Nephron (organoid): Measurements from ENCODE around the gene NTRK2.

Experiments used
- H3K27ac Mint-ChIP-seq, 3 experiments: 2 replicates each; pipeline ENCODE4 v1.8.0; 2020; ENCODE audit warnings: mixed read lengths in 3 of 3, mild to moderate bottlenecking in 2 of 3, moderate library complexity in 1 of 3
- H3K27me3 Mint-ChIP-seq: 2 replicates; pipeline ENCODE4 v1.8.0; 2021; ENCODE audit warnings: low read depth, mild to moderate bottlenecking, moderate library complexity, mixed read lengths
- H3K36me3 Mint-ChIP-seq: 2 replicates; pipeline ENCODE4 v1.8.0; 2020; ENCODE audit warnings: low read depth, mixed read lengths
- H3K4me1 Mint-ChIP-seq: 2 replicates; pipeline ENCODE4 v1.8.0; 2020; ENCODE audit warnings: mixed read lengths
- H3K4me3 Mint-ChIP-seq, 3 experiments: 2 replicates each; pipeline ENCODE4 v1.8.0; 2020; ENCODE audit warnings: mild to moderate bottlenecking in 3 of 3, mixed read lengths in 3 of 3, moderate library complexity in 2 of 3
- H3K9me3 Mint-ChIP-seq: 2 replicates; pipeline ENCODE4 v1.8.0; 2020; ENCODE audit warnings: mixed read lengths
- CTCF ChIP-seq, 3 experiments: fragments of 200-600 bp; sonication (generic); IDR thresholded peaks; one replicate each; pipeline ENCODE4 v1.5.0; 2021; ENCODE audit warnings: antibody characterized with exemption in 3 of 3; ENCODE audit not compliant: unreplicated experiment in 3 of 3

NTRK2 gene

GRCh38 chr9:84673806-84674205 lies 4.3 kb downstream of the NTRK2 start:
- TF ChIP-seq CTCF (IDR thresholded peaks at IDR 0.05; ENCODE audit: unreplicated experiment in 3 of 3), result no peak
- Mint-ChIP-seq H3K4me1 (peaks cover 45% of the 10 kb centered on the region), H3K36me3 (peaks cover 8% of the 10 kb centered on the region), H3K4me3 (peak overlapping the region; percentile 70 to 88 (median 86)), H3K27ac (peak overlapping the region in 2 of 3 experiments; percentile 9 to 50), H3K9me3 (no peaks in the 10 kb centered on the region), H3K27me3 (peaks cover 34% of the 10 kb centered on the region)

- Mint-ChIP-seq H3K4me1 (peaks cover 52% of the 10 kb centered on the region), H3K27me3 (peaks cover 8% of the 10 kb centered on the region), H3K4me3 (no peak overlapping the region), H3K9me3 (no peaks in the 10 kb centered on the region), H3K27ac (no peak overlapping the region), H3K36me3 (peaks cover 13% of the 10 kb centered on the region)
- TF ChIP-seq CTCF (IDR thresholded peaks at IDR 0.05; ENCODE audit: unreplicated experiment in 3 of 3), result no peak
Observed at GRCh38 chr9:84677080-84677479, 7.6 kb downstream of the NTRK2 start.

GRCh38 chr9:84679571-84679970 lies 10.0 kb downstream of the NTRK2 start:
- no peaks in the 10 kb centered on the region for H3K9me3 Mint-ChIP-seq

GRCh38 chr9:84681516-84682285 lies 12.2 kb downstream of the NTRK2 start:
- Mint-ChIP-seq H3K36me3 (peaks cover 21% of the 10 kb centered on the region), H3K27me3 (no peaks in the 10 kb centered on the region), H3K27ac (peak overlapping the region in 1 of 3 experiments; percentile 2), H3K4me1 (peaks cover 15% of the 10 kb centered on the region), H3K4me3 (no peak overlapping the region), H3K9me3 (no peaks in the 10 kb centered on the region)
- TF ChIP-seq CTCF (IDR thresholded peaks at IDR 0.05; ENCODE audit: unreplicated experiment in 3 of 3), result no peak

More at GRCh38 chr9:84679571-84679970, 10.0 kb downstream of the NTRK2 start:
- Mint-ChIP-seq H3K4me1 (peaks cover 32% of the 10 kb centered on the region), H3K27ac (no peak overlapping the region), H3K36me3 (peaks cover 19% of the 10 kb centered on the region), H3K4me3 (no peak overlapping the region), H3K27me3 (no peaks in the 10 kb centered on the region)
- TF ChIP-seq CTCF (IDR thresholded peaks at IDR 0.05; ENCODE audit: unreplicated experiment in 3 of 3), result no peak

- no peak overlapping the region for H3K27ac Mint-ChIP-seq
- H3K4me3 Mint-ChIP-seq, result no peak overlapping the region
- peaks cover 16% of the 10 kb centered on the region for H3K4me1 Mint-ChIP-seq
- H3K9me3 Mint-ChIP-seq, result no peaks in the 10 kb centered on the region
- TF ChIP-seq CTCF (IDR thresholded peaks at IDR 0.05; ENCODE audit: unreplicated experiment in 3 of 3), result no peak
- peaks cover 10% of the 10 kb centered on the region for H3K36me3 Mint-ChIP-seq
- no peaks in the 10 kb centered on the region for H3K27me3 Mint-ChIP-seq
Observed at GRCh38 chr9:84686068-84686467, 16.5 kb downstream of the NTRK2 start.

GRCh38 chr9:84688956-84689355 lies 19.4 kb downstream of the NTRK2 start:
- no peak overlapping the region for H3K4me3 Mint-ChIP-seq
- H3K27me3 Mint-ChIP-seq, result no peaks in the 10 kb centered on the region
- H3K36me3 Mint-ChIP-seq, result peaks cover 3% of the 10 kb centered on the region
- no peak overlapping the region for H3K27ac Mint-ChIP-seq
- H3K9me3 Mint-ChIP-seq, result no peaks in the 10 kb centered on the region
- H3K4me1 Mint-ChIP-seq, result peaks cover 11% of the 10 kb centered on the region
- TF ChIP-seq CTCF (IDR thresholded peaks at IDR 0.05; ENCODE audit: unreplicated experiment in 3 of 3), result no peak
